HG02759 (cell line): ENCODE measurements around the gene MBP.

ENCODE experiments used
- ATAC-seq: cut with Tn5 transposase; IDR thresholded peaks from one replicate; pipeline ENCODE4 v1.9.1; 2021; ENCODE audit warnings: mild to moderate bottlenecking, moderate library complexity; ENCODE audit not compliant: unreplicated experiment

MBP gene

DNA sequence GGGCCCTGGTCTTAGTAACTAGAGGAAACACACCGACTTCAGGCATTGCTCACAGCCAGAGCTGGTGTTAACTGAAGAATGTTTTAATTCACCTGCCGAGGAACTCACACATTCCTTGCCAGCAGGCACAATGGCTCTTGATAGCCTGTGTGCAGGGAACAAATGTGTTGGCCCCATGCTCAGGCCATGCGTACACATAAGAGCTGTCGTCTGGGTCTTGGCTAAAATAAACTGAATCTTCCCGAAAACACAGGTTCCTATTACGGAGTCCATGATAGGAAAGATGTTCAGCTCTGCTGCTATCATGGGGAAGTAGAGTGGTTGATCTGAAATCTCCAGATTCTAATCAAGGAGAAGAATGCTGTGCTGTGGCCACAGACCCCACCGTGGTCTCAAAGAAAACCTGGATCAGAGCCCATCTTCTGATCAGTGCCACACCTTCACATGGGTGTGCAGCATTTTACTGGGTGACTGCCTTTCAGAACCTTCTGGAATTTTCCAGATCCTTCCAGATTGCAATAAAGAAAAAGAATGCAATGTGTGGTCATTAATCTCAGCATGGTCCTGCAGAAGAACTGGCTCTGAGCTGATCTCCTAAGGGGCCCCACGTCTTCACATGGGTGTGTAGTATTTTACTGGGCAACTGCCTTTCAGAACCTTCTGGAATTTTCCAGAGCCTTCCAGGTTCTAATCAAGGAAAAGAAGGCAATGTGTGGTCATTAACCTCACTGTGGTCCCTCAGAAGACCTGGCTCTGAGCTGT, 17.2 kb downstream of the MBP start:
- no peak for ATAC-seq

DNA sequence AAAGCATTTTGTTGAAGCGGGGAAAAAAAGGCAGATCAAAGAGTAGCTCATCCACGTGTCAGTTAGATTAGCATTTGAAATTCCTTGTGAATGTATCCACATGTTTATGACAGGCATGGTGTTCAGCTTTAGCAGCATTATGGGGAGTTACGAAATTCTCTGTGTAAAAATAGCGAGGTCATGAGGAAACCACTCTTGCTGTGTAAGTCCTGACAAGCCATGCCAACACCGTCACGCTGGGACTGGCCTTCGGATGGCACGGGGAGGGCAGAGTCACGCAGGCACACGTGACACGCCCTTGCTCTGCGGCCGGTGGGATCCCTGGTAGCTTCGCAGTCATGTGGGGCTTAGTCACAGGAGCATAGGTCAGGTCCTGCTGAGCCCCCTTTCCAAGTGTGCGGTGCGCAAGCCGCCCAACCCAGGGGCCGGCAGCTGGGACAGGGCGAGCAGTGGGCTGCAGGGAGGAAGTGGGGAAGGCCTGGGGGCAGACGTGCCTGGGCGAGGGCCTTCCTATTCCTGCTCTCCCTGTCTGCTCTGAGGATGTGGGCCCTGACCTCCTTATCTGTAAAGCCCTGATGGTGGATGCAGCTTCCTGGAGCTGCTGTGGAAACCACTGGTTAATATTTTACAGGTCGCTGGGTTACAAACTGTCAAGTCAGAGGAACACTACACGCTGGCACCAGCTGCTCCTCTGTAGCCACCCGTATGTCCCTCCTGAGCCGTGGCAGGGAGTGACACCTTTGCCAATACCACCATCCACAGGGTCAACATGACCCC, 18.0 kb downstream of the MBP start:
- ATAC-seq = peak; percentile 92

DNA sequence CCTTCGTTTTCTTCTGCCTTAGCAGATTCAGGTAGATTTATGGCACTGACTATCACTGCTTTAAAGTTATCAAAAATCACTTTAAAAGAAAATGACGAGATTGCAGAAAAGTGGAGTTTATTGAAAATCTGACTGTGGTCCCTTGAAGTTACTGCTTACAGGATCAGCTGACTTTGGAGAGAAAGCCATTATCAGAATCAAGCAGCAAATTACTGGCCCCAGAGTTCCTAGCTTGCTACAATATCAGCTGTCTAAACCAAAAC, 18.5 kb downstream of the MBP start:
- no peak for ATAC-seq

DNA sequence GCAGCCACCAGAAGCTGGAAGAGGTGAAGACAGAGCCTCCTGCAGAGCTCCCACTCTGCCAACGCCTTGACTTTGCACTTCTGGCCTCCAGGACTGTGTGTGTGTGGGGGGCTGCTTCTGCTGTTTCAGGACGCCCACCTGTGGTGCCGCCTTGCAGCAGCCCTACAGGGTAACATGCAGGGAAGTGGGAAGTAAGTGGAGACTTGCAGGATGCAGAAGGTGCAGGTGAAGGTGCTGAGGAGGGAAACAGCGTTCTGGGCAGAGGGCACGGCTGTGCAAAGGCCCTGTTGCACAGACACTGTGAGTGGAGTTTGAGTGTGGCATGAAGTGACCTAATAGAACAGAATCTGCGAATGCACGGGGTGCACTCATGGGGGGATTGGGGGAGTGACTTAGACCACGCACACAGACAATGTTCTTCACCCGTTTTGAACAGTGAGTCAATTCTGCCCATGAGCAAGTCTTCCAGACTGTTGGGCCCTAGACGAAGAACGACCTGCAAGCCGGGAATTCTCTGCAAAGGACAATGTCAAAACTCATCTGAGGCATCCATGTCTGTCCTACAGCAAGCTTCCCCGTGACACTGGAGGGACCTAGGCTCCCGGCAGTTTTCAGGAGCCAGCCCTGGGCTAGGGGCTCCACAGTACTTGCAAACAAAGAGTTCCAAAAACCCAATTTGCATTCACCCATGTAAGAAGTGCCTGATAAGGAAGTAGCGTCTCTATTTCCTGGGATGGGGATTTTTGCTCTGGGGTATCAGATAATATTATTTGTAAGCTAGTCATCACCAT, 19.0 kb downstream of the MBP start:
- ATAC-seq = no peak

DNA sequence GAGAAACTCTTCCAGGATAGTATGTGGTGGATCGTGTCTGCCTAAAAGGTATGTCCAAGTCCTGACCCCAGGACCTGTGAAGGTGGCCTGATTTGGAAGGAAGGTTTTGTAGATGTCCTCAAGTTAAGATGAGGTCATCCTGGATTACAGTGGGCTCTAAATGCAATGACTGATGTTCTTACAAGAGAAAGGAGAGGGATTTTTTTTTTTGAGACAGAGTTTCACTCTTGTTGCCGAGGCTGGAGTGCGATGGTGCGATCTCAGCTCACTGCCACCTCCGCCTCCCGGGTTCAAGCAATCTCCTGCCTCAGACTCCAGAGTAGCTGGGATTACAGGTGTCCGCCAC, 19.9 kb downstream of the MBP start:
- no peak for ATAC-seq

DNA sequence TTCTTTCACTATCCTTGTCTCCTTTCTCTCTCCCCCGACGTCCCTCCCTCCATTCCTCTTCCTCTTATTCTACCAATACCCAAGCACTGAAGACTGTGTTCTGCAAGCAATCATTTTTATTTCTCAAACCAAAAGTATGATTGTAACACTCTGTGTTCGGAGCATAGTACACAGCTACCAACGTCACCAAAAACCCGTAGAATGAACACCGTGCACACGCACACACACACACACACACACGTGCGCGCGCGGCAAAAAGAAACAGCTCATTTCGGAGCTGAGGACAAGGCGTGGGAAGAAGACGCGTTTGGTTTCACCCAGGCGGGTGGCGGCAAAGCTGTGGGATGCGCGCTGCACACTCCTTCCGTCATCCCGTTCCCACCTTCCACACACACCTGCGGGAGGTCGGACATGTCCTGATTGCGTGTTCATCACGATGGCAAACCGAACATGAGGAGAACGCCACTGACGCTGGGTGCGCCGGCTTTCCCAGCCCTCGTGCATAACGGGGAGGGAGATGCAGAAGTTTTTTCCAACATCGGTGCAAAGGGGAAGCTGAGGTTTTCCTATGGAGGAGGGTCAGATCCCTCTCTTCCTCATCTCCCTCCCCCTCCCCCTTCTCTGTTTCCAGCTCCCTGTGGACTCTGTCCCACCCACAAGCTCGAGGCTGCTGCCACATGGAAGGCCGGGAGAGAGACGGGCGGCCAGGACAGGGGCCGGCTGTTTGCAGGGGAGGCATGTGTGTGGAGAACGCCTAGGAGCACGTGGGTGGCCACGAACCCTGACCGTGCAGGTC, 20.4 kb downstream of the MBP start:
- no peak for ATAC-seq

DNA sequence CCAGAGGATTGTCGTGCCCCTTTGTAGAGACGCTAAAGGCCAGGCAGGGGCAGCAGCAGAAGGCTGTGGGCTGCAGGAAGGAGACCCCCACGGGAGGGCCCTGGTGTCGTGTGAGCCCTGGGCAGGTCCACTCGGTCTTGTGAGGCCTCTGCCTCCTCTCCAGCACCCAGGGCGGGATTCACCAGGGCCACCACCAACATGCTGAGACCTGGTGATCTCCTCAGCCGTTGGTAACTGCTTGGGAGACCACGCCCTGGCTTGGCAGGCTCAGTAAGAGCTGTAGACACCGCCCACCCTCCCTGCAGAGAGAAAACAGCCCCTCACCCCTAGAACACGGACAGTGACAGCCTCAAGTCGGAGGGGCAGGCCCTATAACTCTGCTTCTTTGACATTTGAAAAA, 21.1 kb downstream of the MBP start:
- ATAC-seq = no peak

DNA sequence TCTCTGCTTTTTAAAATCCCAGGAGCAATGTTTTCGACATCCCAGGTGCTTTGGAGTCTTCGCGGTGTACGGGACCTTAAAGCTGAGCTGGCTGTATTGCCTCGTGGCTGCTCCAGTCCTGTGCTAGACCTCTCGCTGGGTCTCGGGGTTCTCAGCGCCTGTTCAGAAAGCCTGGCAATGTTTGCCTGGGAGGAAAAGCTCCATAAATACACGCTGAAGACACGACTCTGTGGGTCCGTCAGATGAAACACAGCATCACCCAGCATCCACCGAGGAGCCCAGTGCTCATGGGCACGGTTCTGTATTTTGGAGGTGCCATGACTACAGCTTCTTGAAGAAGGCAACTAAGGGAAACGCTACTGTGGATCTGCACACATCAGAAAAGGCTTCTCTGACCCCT, 21.6 kb downstream of the MBP start:
- no peak for ATAC-seq

DNA sequence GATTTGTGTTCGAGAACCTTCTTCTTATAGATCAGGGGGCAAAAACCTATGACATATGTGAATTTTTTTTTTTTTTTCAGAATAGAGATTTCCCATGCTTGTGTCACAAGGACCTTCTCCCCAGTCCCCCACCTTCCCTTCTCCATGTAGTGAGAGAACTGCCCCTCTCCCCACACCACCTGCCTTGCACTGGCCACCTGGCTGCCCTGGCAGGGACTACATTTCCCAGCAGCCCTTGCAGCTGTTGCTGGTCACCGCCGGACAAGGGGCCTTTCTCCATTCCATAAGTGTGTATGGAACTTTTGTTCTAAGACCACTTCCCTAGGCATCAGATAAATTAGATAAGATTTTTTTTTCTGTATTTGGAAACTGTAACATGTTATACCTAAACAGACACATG, 22.2 kb downstream of the MBP start:
- no peak for ATAC-seq

DNA sequence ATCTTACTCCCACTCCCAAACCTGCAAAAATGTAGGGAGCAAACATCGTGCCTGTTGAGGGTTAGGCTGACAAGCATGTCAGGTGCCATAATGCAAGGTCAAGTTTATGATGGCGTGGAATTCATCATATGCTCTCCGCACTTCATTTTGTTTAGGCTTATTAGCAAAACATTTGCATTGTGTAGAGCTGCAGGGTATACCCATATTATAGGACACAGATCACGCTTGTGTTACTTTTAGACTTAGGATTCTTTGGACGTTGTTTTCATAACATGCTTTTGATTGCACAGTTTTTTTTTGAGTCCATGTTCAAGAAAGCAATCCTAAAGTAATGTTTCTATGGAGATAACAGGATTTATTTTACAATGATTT, 22.9 kb downstream of the MBP start:
- no peak for ATAC-seq

DNA sequence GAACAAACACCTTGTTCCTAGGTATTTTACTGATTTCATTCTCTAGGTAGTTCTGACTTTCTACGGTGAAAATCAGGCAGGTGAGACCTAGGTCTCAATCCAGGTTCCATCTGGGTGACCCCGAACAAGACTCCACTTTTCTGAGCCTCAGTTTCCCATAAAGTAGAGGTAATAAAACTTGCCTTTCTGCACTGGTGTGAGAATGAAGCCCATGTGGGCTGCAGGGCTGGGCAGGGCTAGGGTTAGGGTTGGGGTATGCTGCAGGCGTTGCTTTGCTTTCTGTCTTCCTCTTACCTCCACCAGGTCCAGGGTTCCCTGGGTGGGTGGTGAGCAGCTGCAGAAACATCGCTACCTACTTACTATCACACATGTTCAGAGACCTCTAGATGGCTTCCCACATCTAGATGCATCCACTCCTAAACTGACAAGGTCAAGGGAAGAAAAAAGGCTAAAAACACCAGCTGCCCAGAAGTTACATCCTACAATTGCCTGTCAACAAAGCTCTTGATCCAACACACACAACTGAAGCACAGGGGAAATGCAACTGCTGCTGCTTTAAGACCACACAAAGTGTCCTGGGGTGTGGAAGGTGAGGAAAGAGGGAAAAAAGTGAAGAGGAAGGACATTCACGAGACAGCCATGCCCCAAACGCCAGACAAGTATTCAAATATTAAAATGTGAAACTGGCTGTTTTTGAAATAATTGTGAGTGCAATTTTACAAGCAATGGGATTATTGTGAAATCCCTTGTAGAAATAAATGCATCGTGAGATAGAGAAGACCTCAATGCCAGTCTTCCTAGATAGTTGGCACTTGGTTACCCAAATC, 23.5 kb downstream of the MBP start:
- ATAC-seq = no peak

DNA sequence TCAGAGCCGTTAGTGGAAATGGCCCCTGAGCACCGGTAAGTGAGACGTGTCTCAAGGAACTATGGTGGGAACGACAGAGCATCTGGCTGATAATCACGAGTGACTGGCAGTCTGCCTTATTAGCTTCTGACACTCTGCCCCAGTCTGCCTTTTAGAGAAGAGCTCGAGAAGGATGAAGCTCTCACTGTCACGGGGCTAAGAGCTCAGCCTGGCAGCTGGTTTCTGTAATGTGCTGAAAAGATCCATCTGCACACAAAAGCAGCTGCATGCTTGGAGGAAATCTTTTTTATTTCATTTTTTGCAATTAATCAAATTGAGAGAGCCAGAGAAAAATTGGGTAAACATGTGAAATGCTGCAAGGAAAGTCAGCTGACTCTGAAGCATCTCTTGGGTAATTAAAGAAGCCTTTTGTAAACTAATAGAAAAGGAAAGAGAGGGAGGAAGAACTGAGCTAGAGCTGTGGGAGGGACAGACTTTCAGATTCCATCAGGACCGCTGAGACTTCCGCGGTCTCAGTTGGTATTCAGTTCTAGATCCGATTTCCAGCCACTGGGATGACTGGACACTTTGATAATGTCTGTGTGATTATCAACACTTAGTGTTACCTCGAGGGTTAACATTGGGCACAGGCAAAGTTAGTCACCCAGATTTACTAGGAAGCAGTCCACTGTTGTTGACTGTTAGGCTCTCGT, 24.4 kb downstream of the MBP start:
- peak; percentile 63 for ATAC-seq

DNA sequence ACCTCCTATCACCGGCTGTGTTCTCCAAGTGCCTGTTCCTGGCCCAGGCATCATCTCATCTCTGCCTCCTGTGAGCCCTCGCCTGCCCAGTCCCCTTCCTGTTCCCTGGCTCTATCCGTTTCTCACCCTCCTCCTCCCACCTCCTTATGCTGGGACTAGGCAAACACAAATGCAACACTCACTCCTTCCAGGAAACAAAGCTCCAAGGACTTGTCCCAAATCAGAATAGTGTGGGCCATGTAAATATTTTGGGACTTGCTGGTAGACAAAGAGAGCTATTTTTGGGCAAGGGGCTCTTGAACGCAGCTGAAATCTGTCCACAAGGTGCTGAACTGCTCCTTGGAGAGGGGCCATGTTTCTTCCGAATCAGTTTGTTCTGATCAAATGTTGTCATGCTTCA, 25.3 kb downstream of the MBP start:
- ATAC-seq = no peak

DNA sequence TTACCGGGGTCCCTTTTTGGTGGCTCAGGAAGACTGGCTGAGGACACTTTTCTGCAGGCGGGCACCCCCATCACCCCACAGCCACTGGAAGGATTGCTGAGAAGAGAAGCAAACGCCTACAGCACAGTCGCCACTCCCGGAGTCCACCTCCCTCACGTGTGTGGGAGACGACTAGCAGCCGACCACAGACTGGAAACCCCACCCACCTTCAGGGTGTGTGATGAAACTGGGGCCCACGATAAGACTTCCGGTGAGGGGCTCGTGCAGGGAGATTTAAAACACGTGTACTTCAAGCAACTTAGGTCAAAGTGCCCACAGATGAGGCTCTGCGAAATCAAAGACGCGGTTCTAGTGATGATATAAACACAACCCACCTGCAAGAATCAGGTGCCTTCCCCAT, 26.3 kb downstream of the MBP start:
- ATAC-seq = no peak

DNA sequence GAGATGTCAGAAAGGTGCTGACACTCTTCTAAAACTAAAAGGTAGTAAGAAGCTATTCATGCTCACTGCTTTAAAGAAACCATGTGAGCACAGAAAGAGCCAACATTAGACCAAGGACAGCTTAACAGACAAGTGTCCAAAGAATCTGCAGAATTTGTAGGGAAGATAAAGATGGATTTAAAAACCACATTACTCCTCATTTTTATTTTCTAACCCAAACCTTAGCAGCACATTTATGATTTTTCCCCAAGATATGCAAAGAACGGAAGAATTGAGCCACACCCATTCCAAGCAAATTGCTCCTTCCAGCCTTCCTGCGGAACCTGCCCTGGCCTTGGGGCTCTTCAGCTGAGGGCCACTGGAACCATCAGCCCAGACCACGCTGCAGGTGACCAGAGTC, 26.9 kb downstream of the MBP start:
- ATAC-seq = no peak

DNA sequence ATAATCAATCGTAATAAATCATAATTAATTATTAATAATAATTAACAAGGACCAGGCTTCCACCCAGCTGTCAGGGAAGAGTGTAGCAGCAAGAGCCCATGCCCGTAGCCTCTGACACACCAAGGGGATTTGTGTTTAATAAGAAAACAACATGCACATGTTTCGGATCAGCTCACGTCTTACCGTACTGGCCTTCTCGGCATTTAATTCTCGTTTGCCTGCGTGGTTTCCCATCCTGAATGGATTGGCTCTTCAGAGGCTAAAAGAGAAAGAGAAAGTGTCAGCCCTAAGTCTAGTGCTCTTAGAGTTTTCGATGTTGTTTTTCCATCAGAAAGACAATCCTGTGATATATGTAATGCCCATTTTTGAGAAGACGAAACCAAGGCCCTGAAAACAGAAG, 27.6 kb downstream of the MBP start:
- no peak for ATAC-seq

DNA sequence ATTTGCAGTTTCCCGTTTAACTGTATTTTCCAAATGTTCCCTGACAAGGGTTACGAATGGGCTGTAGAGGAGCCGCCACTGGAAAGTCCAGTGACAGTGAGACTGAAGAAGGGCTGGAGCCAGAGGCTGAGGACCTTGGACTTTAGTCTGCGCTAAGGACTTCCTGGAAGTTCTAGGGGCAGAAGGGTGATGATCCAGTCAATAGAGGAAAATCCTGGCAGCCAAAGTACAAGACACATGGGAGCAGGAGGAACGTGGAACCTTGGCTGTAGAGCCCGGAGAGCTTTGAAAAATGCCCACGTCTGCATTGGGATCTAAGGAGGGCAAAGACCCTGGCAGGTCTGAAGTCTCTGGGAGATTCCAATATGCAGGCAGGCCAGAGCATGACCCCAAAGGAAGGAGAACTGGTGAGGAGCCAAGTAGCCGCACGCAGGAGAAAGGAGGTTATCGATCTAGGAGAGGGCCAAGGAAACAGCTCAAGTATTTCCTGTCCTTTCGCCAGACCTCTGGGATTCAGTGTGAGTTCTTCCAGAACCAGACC, 28.5 kb downstream of the MBP start:
- ATAC-seq = no peak

DNA sequence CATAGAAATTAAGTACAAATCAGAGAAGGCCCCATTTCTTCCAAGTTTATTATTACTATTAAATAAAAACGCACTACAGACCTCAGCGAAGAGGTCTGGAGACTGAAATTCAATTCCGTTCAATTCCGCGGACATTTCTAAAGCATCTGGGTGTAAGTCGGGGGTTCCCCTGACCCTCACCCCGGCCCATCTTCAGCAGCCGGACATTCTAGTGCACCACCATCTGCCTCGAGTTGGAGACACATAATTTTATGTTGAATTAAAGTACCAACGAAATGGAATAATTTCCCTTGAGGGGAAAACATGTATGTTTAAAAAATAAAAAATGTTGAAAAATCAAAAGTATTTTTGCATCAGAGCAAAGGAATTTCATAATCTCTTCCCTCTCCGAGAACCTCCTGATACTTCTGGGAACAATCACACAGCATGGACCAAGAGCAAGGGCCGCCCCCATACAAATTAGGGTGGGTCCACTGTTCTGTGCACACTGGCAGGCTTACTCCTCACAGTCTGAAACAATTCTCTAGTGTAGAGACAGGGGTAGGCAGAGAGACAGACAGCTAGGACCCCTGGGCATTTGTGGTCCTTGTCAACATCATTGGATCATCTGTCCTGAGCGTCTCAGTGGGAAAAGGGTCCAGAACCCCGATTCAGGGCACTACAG, 29.3 kb downstream of the MBP start:
- ATAC-seq = no peak
